HL-60/S4 (cell line): Measurements from ENCODE around the gene STUB1.

ENCODE experiments used
- in situ Hi-C: fragments of 300-500 bp; cut with MboI; formaldehyde crosslinking; loops from 2 replicates; pipeline ENCODE4 v1.14.3; 2022; ENCODE audit warnings: low sequenced_read_pairs

STUB1 gene

GRCh38 chr16:662095-662494, 18.1 kb upstream of the STUB1 start:
- in situ Hi-C loops = loop anchor here (10.0 kb wide), 1 partner anchor 267 kb away; the partner anchor contains the start of gene NME4

GRCh38 chr16:662597-662996, 17.6 kb upstream of the STUB1 start:
- in situ Hi-C loops = loop anchor here (10.0 kb wide), 1 partner anchor 268 kb away; the partner anchor contains the start of gene NME4

GRCh38 chr16:666572-666971, 13.6 kb upstream of the STUB1 start:
- in situ Hi-C loops = loop anchor here (10.0 kb wide), 1 partner anchor 272 kb away; the partner anchor contains the start of gene NME4

GRCh38 chr16:667113-667779, 13.0 kb upstream of the STUB1 start:
- in situ Hi-C loops = loop anchor here (10.0 kb wide), 1 partner anchor 272 kb away; the partner anchor contains the start of gene NME4

- in situ Hi-C loops = loop anchor here (10.0 kb wide), 1 partner anchor 273 kb away; the partner anchor contains the start of gene NME4
Observed at GRCh38 chr16:667780-668518, 12.3 kb upstream of the STUB1 start, which contains the start of gene RHOT2. Gene RHOT2 (plus strand): TSS chr16:668132. CDS start chr16:668200, 68 bp downstream.

- in situ Hi-C loops = loop anchor here (10.0 kb wide), 1 partner anchor 274 kb away; the partner anchor contains the start of gene NME4
Observed at GRCh38 chr16:668519-669171, 11.6 kb upstream of the STUB1 start.

GRCh38 chr16:669666-670065, 10.5 kb upstream of the STUB1 start:
- in situ Hi-C loops = loop anchor here (10.0 kb wide), 1 partner anchor 275 kb away; the partner anchor contains the start of gene NME4

- in situ Hi-C loops = no loop called here
Observed at GRCh38 chr16:670485-671352, 9.5 kb upstream of the STUB1 start.

GRCh38 chr16:671353-672131, 8.7 kb upstream of the STUB1 start:
- in situ Hi-C loops = no loop called here

- in situ Hi-C loops = no loop called here
Observed at GRCh38 chr16:672371-672770, 7.8 kb upstream of the STUB1 start.

- in situ Hi-C loops = no loop called here
Observed at GRCh38 chr16:672851-673250, 7.4 kb upstream of the STUB1 start.

- in situ Hi-C loops = no loop called here
Observed at GRCh38 chr16:673399-673991, 6.7 kb upstream of the STUB1 start.

- in situ Hi-C loops = no loop called here
Observed at GRCh38 chr16:674214-674881, 5.9 kb upstream of the STUB1 start.

GRCh38 chr16:674968-675883, 5.0 kb upstream of the STUB1 start, which contains the start of gene RHBDL1:
Gene RHBDL1 (plus strand): TSS chr16:675671. CDS start chr16:675791, 120 bp downstream.
- in situ Hi-C loops = no loop called here

GRCh38 chr16:675884-676564, 4.2 kb upstream of the STUB1 start:
- in situ Hi-C loops = no loop called here

- in situ Hi-C loops = no loop called here
Observed at GRCh38 chr16:676565-676902, 3.7 kb upstream of the STUB1 start.

- in situ Hi-C loops = no loop called here
Observed at GRCh38 chr16:676913-677312, 3.3 kb upstream of the STUB1 start.
